ENCODE results near the gene FARP1.

Gene FARP1

GRCh38 chr13:98459171-98459681, 316.3 kb downstream of the FARP1 start:
- TF ChIP-seq CTCF (IDR thresholded peaks at IDR 0.05; ENCODE audit: insufficient read depth, missing control alignments), result no peak
- no peak for FAIRE-seq
- no peak for DNase-seq (ENCODE audit: insufficient read length, low spot score)

GRCh38 chr13:98459721-98460370, 317.0 kb downstream of the FARP1 start:
- DNase-seq (ENCODE audit: insufficient read length, low spot score) (no peak), FAIRE-seq (no peak)
- no peak for TF ChIP-seq CTCF (IDR thresholded peaks at IDR 0.05; ENCODE audit: insufficient read depth, missing control alignments)

- FAIRE-seq (no peak), DNase-seq (ENCODE audit: insufficient read length, low spot score) (no peak)
- no peak for TF ChIP-seq CTCF (IDR thresholded peaks at IDR 0.05; ENCODE audit: insufficient read depth, missing control alignments)
Observed at GRCh38 chr13:98460516-98460915, 317.6 kb downstream of the FARP1 start.

GRCh38 chr13:98461486-98462240, 318.8 kb downstream of the FARP1 start:
- FAIRE-seq (no peak), DNase-seq (ENCODE audit: insufficient read length, low spot score) (no peak)
- TF ChIP-seq CTCF (IDR thresholded peaks at IDR 0.05; ENCODE audit: insufficient read depth, missing control alignments), result no peak

GRCh38 chr13:98462241-98462882, 319.5 kb downstream of the FARP1 start:
- no peak for TF ChIP-seq CTCF (IDR thresholded peaks at IDR 0.05; ENCODE audit: insufficient read depth, missing control alignments)
- FAIRE-seq (no peak), DNase-seq (ENCODE audit: insufficient read length, low spot score) (no peak)

GRCh38 chr13:98462946-98463345, 320.1 kb downstream of the FARP1 start:
- no peak for TF ChIP-seq CTCF (IDR thresholded peaks at IDR 0.05; ENCODE audit: insufficient read depth, missing control alignments)
- FAIRE-seq, result no peak
- DNase-seq (ENCODE audit: insufficient read length, low spot score), result no peak
